Measurements from ENCODE around the gene KLHL17.
"Not testable (repeated sequence)": the region's sequence is repeated elsewhere in the genome, so short reads cannot be mapped to it uniquely, and the experiment has no call there.

KLHL17 gene

GRCh38 chr1:937521-937920, 22.9 kb upstream of the KLHL17 start:
- DNase-seq = no peak

- no peak for DNase-seq
These were observed 22.2 kb upstream of the KLHL17 start for GRCh38 chr1:938088-938683.

- no peak for DNase-seq
These were observed 21.5 kb upstream of the KLHL17 start for GRCh38 chr1:938711-939489.

- DNase-seq = no peak
These were observed 20.8 kb upstream of the KLHL17 start for GRCh38 chr1:939511-940106.

- no peak for DNase-seq
These were observed 20.0 kb upstream of the KLHL17 start for GRCh38 chr1:940107-941014.

GRCh38 chr1:941015-941587, 19.3 kb upstream of the KLHL17 start:
- no peak for DNase-seq

- DNase-seq = no peak
These were observed 18.6 kb upstream of the KLHL17 start for GRCh38 chr1:941588-942383.

GRCh38 chr1:942411-942821, 18.0 kb upstream of the KLHL17 start:
- DNase-seq = no peak

- no peak for DNase-seq
These were observed 17.4 kb upstream of the KLHL17 start for GRCh38 chr1:942864-943533.

GRCh38 chr1:943545-944340, 16.6 kb upstream of the KLHL17 start:
- DNase-seq = no peak

GRCh38 chr1:944341-945325, 15.8 kb upstream of the KLHL17 start:
- DNase-seq = no peak

GRCh38 chr1:945688-946556, 14.5 kb upstream of the KLHL17 start:
- no peak for DNase-seq

- DNase-seq = not testable (repeated sequence)
These were observed 13.6 kb upstream of the KLHL17 start for GRCh38 chr1:946811-947210.

GRCh38 chr1:947958-948357, 12.4 kb upstream of the KLHL17 start:
- no peak for DNase-seq

GRCh38 chr1:950268-950667, 10.1 kb upstream of the KLHL17 start:
- no peak for DNase-seq

- no peak for DNase-seq
These were observed 9.5 kb upstream of the KLHL17 start for GRCh38 chr1:950881-951280.

- no peak for DNase-seq
These were observed 9.0 kb upstream of the KLHL17 start for GRCh38 chr1:951364-951763.

GRCh38 chr1:952201-952600, 8.2 kb upstream of the KLHL17 start:
- DNase-seq = no peak
